Panc1 (cell line): Measurements from ENCODE around the gene GSK3B. TPM values are rescaled to one million over a fixed set of nuclear protein-coding genes. Genes with fewer than 3 reads are reported as not detected.

Source experiments
- ATAC-seq: fragments of 200-7000 bp; cut with Tn5 transposase; 2 replicates; pipeline ENCODE4 v1.9.1; 2020; ENCODE audit warnings: mild to moderate bottlenecking, moderate library complexity
- BruUV-seq: library from RNA; stranded (reverse); fragments of 400-500 nt; replicated peaks from 2 replicates; lab custom pipeline; 2021; lab: Mats Ljungman, UMichigan
- CTCF ChIA-PET: fragments of 300-600 bp; sonication (Branson Sonifier 250); formaldehyde crosslinking; loops from one replicate; lab custom pipeline; 2022; ENCODE audit warnings: antibody characterized with exemption; lab: Charles Lee
- POLR2A ChIA-PET: fragments of 300-600 bp; sonication (Branson Sonifier 250); formaldehyde crosslinking; loops from one replicate; lab custom pipeline; 2022; ENCODE audit warnings: antibody characterized with exemption; lab: Charles Lee
- DNase-seq: peaks from one replicate; pipeline ENCODE4 v3.0.0-alpha.2; 2010; ENCODE audit warnings: low read depth, low spot score
- H3K27ac ChIP-seq: 2 replicates; pipeline ENCODE4 v1.5.1; 2011; ENCODE audit warnings: mild to moderate bottlenecking, low read length, inconsistent platforms
- H3K27me3 ChIP-seq: fragments of 200-500 bp; sonication (Bioruptor generic); 2 replicates; pipeline ENCODE4 v1.6.0; 2014; ENCODE audit warnings: low read length, inconsistent platforms; ENCODE audit not compliant: control insufficient read depth, insufficient read depth
- H3K36me3 ChIP-seq: fragments of 200-500 bp; sonication (Bioruptor generic); 2 replicates; pipeline ENCODE4 v1.5.1; 2014; ENCODE audit warnings: inconsistent platforms, mild to moderate bottlenecking, low read length, moderate library complexity; ENCODE audit not compliant: control insufficient read depth, insufficient read depth
- H3K4me1 ChIP-seq: 2 replicates; pipeline ENCODE4 v1.5.1; 2011; ENCODE audit warnings: inconsistent platforms, mild to moderate bottlenecking, low read length, moderate library complexity; ENCODE audit not compliant: control insufficient read depth, insufficient read depth
- H3K4me3 ChIP-seq, 2 experiments: 2 replicates each; pipeline ENCODE4 v1.5.1; 2011 to 2012; ENCODE audit warnings: low read depth in 2 of 2, low read length in 2 of 2, mild to moderate bottlenecking in 2 of 2, inconsistent platforms in 1 of 2, moderate library complexity in 1 of 2
- H3K9me3 ChIP-seq: fragments of 200-500 bp; sonication (Bioruptor generic); 2 replicates; pipeline ENCODE4 v1.5.1; 2014; ENCODE audit warnings: low read depth, mild to moderate bottlenecking, inconsistent platforms, low read length, moderate library complexity; ENCODE audit not compliant: control insufficient read depth, insufficient read depth
- CTCF ChIP-seq: fragments of 450-650 bp; IDR thresholded peaks from 2 replicates; pipeline ENCODE4 v1.5.1; 2017; ENCODE audit warnings: mild to moderate bottlenecking
- POLR2AphosphoS5 ChIP-seq: IDR thresholded peaks from 2 replicates; pipeline ENCODE4 v1.6.1; 2012; ENCODE audit warnings: mild to moderate bottlenecking, low read depth, low read length, moderate library complexity
- REST ChIP-seq, 2 experiments: IDR thresholded peaks; 2 replicates each; pipeline ENCODE4 v1.6.1; 2011 to 2012; ENCODE audit warnings: low read depth in 2 of 2, control low read depth in 1 of 2, low read length in 1 of 2, mild to moderate bottlenecking in 1 of 2, moderate library complexity in 1 of 2; ENCODE audit not compliant: insufficient read depth in 1 of 2
- SIN3A ChIP-seq: IDR thresholded peaks from 2 replicates; pipeline ENCODE4 v1.6.1; 2012; ENCODE audit warnings: low read depth, mild to moderate bottlenecking, low read length, moderate library complexity, borderline replicate concordance; ENCODE audit not compliant: insufficient read depth
- TCF7L2 ChIP-seq: IDR thresholded peaks from 2 replicates; pipeline ENCODE4 v1.6.1; 2011; ENCODE audit warnings: mild to moderate bottlenecking, low read depth, low read length, inconsistent platforms
- in situ Hi-C: cut with HindIII; loops from 2 replicates; pipeline ENCODE4 v1.10.0; 2016; ENCODE audit warnings: low sequenced_read_pairs, low pct_unique_long_range_greater_than_20kb
- intact Hi-C: fragments of 100-400 bp; cut with micrococcal nuclease; formaldehyde crosslinking; loops from one replicate; pipeline ENCODE4 v1.10.0; 2022; ENCODE audit not compliant: unreplicated experiment
- total RNA-seq: library from RNA; stranded (reverse); gene quantifications from one replicate; pipeline ENCODE4 v1.2.1, GENCODE V29; 2021; ENCODE audit not compliant: unreplicated experiment

The GSK3B gene
- total RNA-seq, 1 experiment from 2014 or later: 35.3 TPM

GRCh38 chr3:119808244-119808643, 286.0 kb downstream of the GSK3B start:
- ChIA-PET CTCF (no interaction called here), POLR2A (no interaction called here)
- no TSS peak for BruUV-seq

GRCh38 chr3:119800844-119801243, 293.4 kb downstream of the GSK3B start:
- in situ Hi-C loops (no loop called here), intact Hi-C loops (no loop called here)
- Histone ChIP-seq H3K9me3 (no peaks in the 10 kb centered on the region), H3K27ac (no peak overlapping the region), H3K4me3 (no peak overlapping the region), H3K4me1 (no peaks in the 10 kb centered on the region), H3K36me3 (no peaks in the 10 kb centered on the region), H3K27me3 (peaks cover 8% of the 10 kb centered on the region; the same call in 1 of the 2 replicates)
- TF ChIP-seq SIN3A (no peak), TCF7L2 (no peak), POLR2AphosphoS5 (no peak), CTCF (no peak), REST (IDR thresholded peaks at IDR 0.05; ENCODE audit: insufficient read depth in 1 of 2, low read depth in 2 of 2, low read length in 1 of 2) (no peak)
- CTCF ChIA-PET: no interaction called here
- ATAC-seq (no peak), DNase-seq (no peak)
- POLR2A ChIA-PET: no interaction called here
- BruUV-seq: no TSS peak

More at GRCh38 chr3:119808244-119808643, 286.0 kb downstream of the GSK3B start:
- in situ Hi-C loops (no loop called here), intact Hi-C loops (no loop called here)
- Histone ChIP-seq H3K36me3 (no peaks in the 10 kb centered on the region), H3K27ac (no peak overlapping the region), H3K9me3 (no peaks in the 10 kb centered on the region), H3K4me3 (no peak overlapping the region), H3K27me3 (no peaks in the 10 kb centered on the region), H3K4me1 (no peaks in the 10 kb centered on the region)
- TF ChIP-seq SIN3A: no peak
- DNase-seq (no peak), ATAC-seq (no peak)

DNA sequence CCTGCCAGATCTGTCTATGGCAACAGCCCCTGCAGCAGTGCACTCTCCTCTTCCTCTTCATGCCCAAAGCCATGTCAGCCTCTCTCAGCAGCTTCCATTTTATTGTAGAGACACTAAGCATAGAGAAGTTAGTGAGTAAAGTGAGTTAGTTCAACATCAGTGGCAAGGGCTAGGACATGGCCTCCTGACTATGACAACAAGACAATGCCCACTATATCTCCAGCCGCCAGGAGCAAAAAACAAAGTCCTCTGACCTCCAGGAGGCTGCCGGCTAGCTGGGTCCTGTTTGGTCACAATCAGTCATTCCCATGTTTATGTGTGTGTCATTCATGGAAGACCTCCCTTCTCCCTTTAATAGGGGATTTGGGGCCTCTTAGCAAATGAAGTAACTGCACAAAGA, 297.5 kb downstream of the GSK3B start:
- Histone ChIP-seq H3K36me3 (no peaks in the 10 kb centered on the region), H3K27me3 (peaks cover 8% of the 10 kb centered on the region; the same call in 1 of the 2 replicates), H3K27ac (no peak overlapping the region), H3K4me1 (no peaks in the 10 kb centered on the region), H3K9me3 (no peaks in the 10 kb centered on the region), H3K4me3 (no peak overlapping the region)
- intact Hi-C loops: no loop called here
- BruUV-seq: no TSS peak
- in situ Hi-C loops: no loop called here
- POLR2A ChIA-PET: no interaction called here
- CTCF ChIA-PET: no interaction called here
- ATAC-seq (no peak), DNase-seq (no peak)
- no peak for TF ChIP-seq REST (IDR thresholded peaks at IDR 0.05; ENCODE audit: insufficient read depth in 1 of 2, low read depth in 2 of 2, low read length in 1 of 2)
